HCT116 (cell line): ENCODE data around the gene MPPED1.

Source experiments
- CEBPB ChIP-seq: IDR thresholded peaks from 2 replicates; pipeline ENCODE4 v1.6.1; 2012; ENCODE audit warnings: low read depth
- CTCF ChIP-seq, 3 experiments: fragments of 200-600 bp in 1 of 3; sonication (generic) in 1 of 3; IDR thresholded peaks in 2 of 3; conservative IDR thresholded peaks in 1 of 3; 2 replicates each; pipeline ENCODE4 v1.5.1; 2012 to 2017; ENCODE audit warnings: low read depth in 2 of 3, low read length in 2 of 3, antibody characterized with exemption in 1 of 3, borderline replicate concordance in 1 of 3, control low read depth in 1 of 3, mild to moderate bottlenecking in 1 of 3, mixed read lengths in 1 of 3, mixed run types in 1 of 3, moderate library complexity in 1 of 3; ENCODE audit not compliant: insufficient read depth in 1 of 3
- JUND ChIP-seq: IDR thresholded peaks from 2 replicates; pipeline ENCODE4 v1.6.1; 2012
- MAX ChIP-seq: IDR thresholded peaks from 2 replicates; pipeline ENCODE4 v1.6.1; 2012
- POLR2A ChIP-seq: IDR thresholded peaks from 2 replicates; pipeline ENCODE4 v1.7.0; 2011; ENCODE audit warnings: borderline replicate concordance; ENCODE audit not compliant: insufficient read depth, insufficient read length; ENCODE audit errors: extremely low read depth

- TF ChIP-seq CEBPB (no peak), JUND (no peak), CTCF (IDR thresholded peaks at IDR 0.05 in 2 of 3, conservative IDR thresholded peaks at IDR 0.05 in 1 of 3; ENCODE audit: borderline replicate concordance in 1 of 3, insufficient read depth in 1 of 3, low read depth in 2 of 3, low read length in 2 of 3) (no peak), MAX (no peak), POLR2A (no peak)
These were observed 75.7 kb downstream of the MPPED1 start for GRCh38 chr22:43487311-43488030.
